K562 (cell line): ENCODE data around the gene MMRN2. TPM values are rescaled to one million over a fixed set of nuclear protein-coding genes. Genes with fewer than 3 reads are reported as not detected.

Experiments used
- ATAC-seq: fragments of 200-7000 bp; cut with Tn5 transposase; 3 replicates; pipeline ENCODE4 v1.9.1; 2020; ENCODE audit warnings: moderate library complexity
- BruUV-seq: library from RNA; stranded (reverse); fragments of 400-500 nt; replicated peaks from 2 replicates; lab custom pipeline; 2021; lab: Mats Ljungman, UMichigan
- CTCF ChIA-PET: fragments of 300-600 bp; formaldehyde crosslinking; extraction: SDS; loops from one replicate; lab custom pipeline; 2021; ENCODE audit warnings: low intra/inter-chr PET ratio; lab: Yijun Ruan, JAX
- POLR2A ChIA-PET: fragments of 300-600, 350-650 bp; sonication (Branson Sonifier 250); formaldehyde crosslinking; extraction: SDS; loops from one replicate; lab custom pipeline; 2021; ENCODE audit warnings: antibody characterized with exemption, inconsistent platforms; lab: Yijun Ruan, JAX
- DNase-seq, 4 experiments: peaks; one replicate each; pipeline versions ENCODE4 v3.0.0 to v3.0.0-alpha.2; 2011 to 2018; ENCODE audit warnings: low spot score in 3 of 4, mixed read lengths in 3 of 4; ENCODE audit errors: extremely low read depth in 1 of 4
- FAIRE-seq: peaks from 2 replicates; lab custom pipeline; 2011; peaks lifted over from hg19 to GRCh38; lab: Jason Lieb, UNC
- H2AFZ ChIP-seq: 2 replicates; pipeline ENCODE4 v1.6.0; 2011; ENCODE audit warnings: low read depth, low read length, control low read depth, inconsistent platforms
- H3K27ac ChIP-seq: fragments of 200-600 bp; 3 replicates; pipeline ENCODE4 v1.8.0; 2011; ENCODE audit warnings: low read depth, mild to moderate bottlenecking, control low read depth, inconsistent platforms, low read length, moderate library complexity, mixed read lengths; ENCODE audit errors: extremely low read depth
- H3K27me3 ChIP-seq, 2 experiments: fragments of 300-600 bp in 1 of 2; 2 replicates in 1 of 2; 3 replicates in 1 of 2; pipeline versions ENCODE4 v1.6.0 to v1.8.0; 2011; ENCODE audit warnings: inconsistent platforms in 2 of 2, low read length in 2 of 2, mild to moderate bottlenecking in 1 of 2, mixed read lengths in 1 of 2, moderate library complexity in 1 of 2; ENCODE audit not compliant: control insufficient read depth in 2 of 2, insufficient read depth in 2 of 2
- H3K36me3 ChIP-seq: fragments of 300-600 bp; 3 replicates; pipeline ENCODE4 v1.8.0; 2011; ENCODE audit warnings: mild to moderate bottlenecking, low read length, inconsistent platforms; ENCODE audit not compliant: control insufficient read depth, insufficient read depth
- H3K4me1 ChIP-seq, 2 experiments: fragments of 200-600 bp in 1 of 2; replicated peaks in 1 of 2; 2 replicates in 1 of 2; 3 replicates in 1 of 2; pipeline versions ENCODE4 v1.5.1 to v1.8.0; 2011; ENCODE audit warnings: inconsistent platforms in 2 of 2, low read length in 2 of 2, mild to moderate bottlenecking in 1 of 2, mixed read lengths in 1 of 2, moderate library complexity in 1 of 2; ENCODE audit not compliant: control insufficient read depth in 2 of 2, insufficient read depth in 2 of 2
- H3K4me2 ChIP-seq: 2 replicates; pipeline ENCODE4 v1.6.1; 2011; ENCODE audit warnings: low read length, control low read depth, inconsistent platforms, mixed read lengths; ENCODE audit not compliant: insufficient read depth
- H3K4me3 ChIP-seq: fragments of 200-600 bp; sonication (generic), shearing (Covaris generic); 2 replicates; pipeline ENCODE4 v1.5.1; 2016; ENCODE audit warnings: control low read depth, inconsistent platforms
- H3K79me2 ChIP-seq: fragments of 200-600 bp; 3 replicates; pipeline ENCODE4 v1.8.0; 2011; ENCODE audit warnings: low read length, inconsistent platforms; ENCODE audit not compliant: control insufficient read depth, insufficient read depth
- H3K9ac ChIP-seq, 2 experiments: 2 replicates each; pipeline versions ENCODE4 v1.6.0 to v1.6.1; 2011; ENCODE audit warnings: low read depth in 2 of 2, low read length in 2 of 2, control low read depth in 1 of 2, inconsistent platforms in 1 of 2, mild to moderate bottlenecking in 1 of 2, mixed read lengths in 1 of 2; ENCODE audit not compliant: insufficient read depth in 1 of 2
- H3K9me1 ChIP-seq: one replicate; pipeline ENCODE4 v1.6.0; 2011; ENCODE audit warnings: inconsistent platforms, mild to moderate bottlenecking, low read length, moderate library complexity; ENCODE audit not compliant: control insufficient read depth, insufficient read depth
- H3K9me3 ChIP-seq: replicated peaks from 2 replicates; pipeline ENCODE4 v1.5.1; 2011; ENCODE audit warnings: low read depth, low read length, inconsistent platforms; ENCODE audit not compliant: control insufficient read depth, insufficient read depth
- H4K20me1 ChIP-seq: replicated peaks from 2 replicates; pipeline ENCODE4 v1.6.1; 2011; ENCODE audit warnings: low read length, inconsistent platforms, mixed read lengths; ENCODE audit not compliant: control insufficient read depth, insufficient read depth
- ELF4 ChIP-seq: fragments of 450-650 bp; formaldehyde crosslinking; IDR thresholded peaks from 2 replicates; pipeline ENCODE4 v1.4.0; 2022; ENCODE audit warnings: missing genetic modification characterization
- HDAC6 ChIP-seq: IDR thresholded peaks from 2 replicates; pipeline ENCODE4 v1.6.1; 2012; ENCODE audit warnings: low read depth, mild to moderate bottlenecking, control low read depth, inconsistent platforms, low read length, moderate library complexity
- KDM4B ChIP-seq, 2 experiments: fragments of 450-650 bp in 1 of 2; sonication (generic) in 1 of 2; IDR thresholded peaks; 2 replicates each; pipeline ENCODE4 v1.6.1; 2016 to 2017; ENCODE audit warnings: borderline replicate concordance in 2 of 2, antibody characterized with exemption in 1 of 2, low read depth in 1 of 2, mild to moderate bottlenecking in 1 of 2
- PHF20 ChIP-seq: fragments of 450-650 bp; IDR thresholded peaks from 2 replicates; pipeline ENCODE4 v1.6.1; 2018; ENCODE audit not compliant: partially characterized antibody
- PYGO2 ChIP-seq: fragments of 450-650 bp; IDR thresholded peaks from 2 replicates; pipeline ENCODE4 v1.6.1; 2016; ENCODE audit warnings: mild to moderate bottlenecking, missing genetic modification characterization, moderate library complexity, missing compliant biosample characterization
- RREB1 ChIP-seq: fragments of 250-450 bp; sonication (Bioruptor Pico); IDR thresholded peaks from 2 replicates; pipeline ENCODE4 v1.4.0; 2020
- SLC30A9 ChIP-seq: fragments of 250-450 bp; sonication (Bioruptor Pico); IDR thresholded peaks from 2 replicates; pipeline ENCODE4 v1.8.0; 2022; ENCODE audit warnings: mild to moderate bottlenecking, moderate library complexity
- ZFP36 ChIP-seq: fragments of 150-350 bp; IDR thresholded peaks from 2 replicates; pipeline ENCODE4 v1.6.1; 2018; ENCODE audit warnings: low read length, low read depth; ENCODE audit not compliant: partially characterized antibody
- ZNF57 ChIP-seq: fragments of 450-650 bp; formaldehyde crosslinking; IDR thresholded peaks from 2 replicates; pipeline ENCODE4 v1.4.0; 2020; ENCODE audit warnings: mild to moderate bottlenecking, moderate library complexity
- ZNF584 ChIP-seq: fragments of 200-800 bp; sonication (Bioruptor generic); IDR thresholded peaks from 2 replicates; pipeline ENCODE4 v1.6.1; 2016; ENCODE audit warnings: low read depth, mild to moderate bottlenecking, missing genetic modification characterization, missing compliant biosample characterization
- WGBS: fragments of 100-300 bp; shearing (Covaris generic); methylation state at CpG from one replicate; pipeline ENCODE4 v1.1.6; 2016; ENCODE audit warnings: low coverage, mixed read lengths; ENCODE audit not compliant: insufficient coverage; ENCODE audit errors: missing lambda C conversion rate; 5-methylcytosine and 5-hydroxymethylcytosine counted together
- in situ Hi-C: fragments of 300-500 bp; cut with MboI; formaldehyde crosslinking; loops from 4 replicates; pipeline ENCODE4 v1.15.0; 2018; ENCODE audit warnings: inconsistent platforms, mixed read lengths
- intact Hi-C: fragments of 100-400 bp; cut with micrococcal nuclease; formaldehyde crosslinking; loops from 2 replicates; pipeline ENCODE4 v1.14.2; 2022
- polyA plus RNA-seq, 8 experiments: library from polyadenylated mRNA; depleted of rRNA in 4 of 8; stranded (reverse) in 5 of 8; unstranded in 3 of 8; fragments of >200 nt; fragmentation: Nextera tagmentation in 2 of 8; fragmentation: Illumina TruSeq in 1 of 8; extraction: Ambion mirVana in 2 of 8; extraction: Trizol in 1 of 8; gene quantifications; 2 replicates each; pipeline versions ENCODE4 v1.2.1 to v1.2.3, GENCODE V29; 2011 to 2014; ENCODE audit warnings: inconsistent platforms in 1 of 8, missing spikeins in 1 of 8
- total RNA-seq, 7 experiments: library from RNA; depleted of rRNA in 6 of 7; stranded (reverse); fragments of >200 nt in 6 of 7; fragmentation: Illumina TruSeq in 2 of 7; extraction: Trizol in 2 of 7; gene quantifications; 2 replicates each; pipeline versions ENCODE4 v1.2.1 to v1.2.3, GENCODE V29; 2011 to 2021; ENCODE audit warnings: low replicate concordance in 1 of 7

Gene MMRN2
- total and polyA plus RNA-seq, 9 of the 15 experiments (the other 6 are each of a cell fraction or from before 2014, with no cell fraction given) = 0.07 to 2.0 (median 1.2) TPM

GRCh38 chr10:86963341-86963919 is 6.0 kb upstream of the MMRN2 start:
- H3K27me3 ChIP-seq = no peaks in the 10 kb centered on the region
- no peak overlapping the region for H3K4me3 ChIP-seq
- H3K79me2 ChIP-seq = peaks cover 17% of the 10 kb centered on the region; the same call in 2 of the 3 replicates
- intact Hi-C loops (no loop called here), in situ Hi-C loops (no loop called here)
- ChIA-PET POLR2A (no interaction called here), CTCF (no interaction called here)
- WGBS = 67% methylated on average over 12 of the region's 12 CpGs
- no peak overlapping the region for H3K4me2 ChIP-seq
- TF ChIP-seq KDM4B (IDR thresholded peaks at IDR 0.05; ENCODE audit: borderline replicate concordance in 2 of 2, low read depth in 1 of 2) (no peak), PYGO2 (tag) (no peak)
- BruUV-seq = no TSS peak
- H3K9me1 ChIP-seq = no peaks in the 10 kb centered on the region
- no peak overlapping the region for H2AFZ ChIP-seq
- H3K4me1 ChIP-seq = peaks cover 32 to 63% of the 10 kb centered on the region in 2 experiments; a peak in 4 of 5 replicates
- H3K9ac ChIP-seq = no peak overlapping the region
- no peak overlapping the region for H3K27ac ChIP-seq
- no peaks in the 10 kb centered on the region for H4K20me1 ChIP-seq
- FAIRE-seq (no peak), ATAC-seq (no peak), DNase-seq (no peak)
- H3K36me3 ChIP-seq = peaks cover 4% of the 10 kb centered on the region; the same call in 2 of the 3 replicates
- H3K9me3 ChIP-seq = no peaks in the 10 kb centered on the region

- WGBS = 61% methylated on average over 2 of the region's 7 CpGs
- no peaks in the 10 kb centered on the region for H3K9me1 ChIP-seq
- ATAC-seq = no peak
- H3K4me1 ChIP-seq = peaks cover 36 to 68% of the 10 kb centered on the region in 2 experiments
- H3K4me3 ChIP-seq = no peak overlapping the region
- FAIRE-seq = no peak
- no peaks in the 10 kb centered on the region for H4K20me1 ChIP-seq
- H2AFZ ChIP-seq = no peak overlapping the region
- ChIA-PET POLR2A (no interaction called here), CTCF (no interaction called here)
- H3K9me3 ChIP-seq = no peaks in the 10 kb centered on the region
- in situ Hi-C loops = no loop called here
- H3K36me3 ChIP-seq = peaks cover 4% of the 10 kb centered on the region; the same call in 2 of the 3 replicates
- H3K27me3 ChIP-seq = no peaks in the 10 kb centered on the region
- peak overlapping the region in 1 of 2 experiments; percentile 20; a peak in 1 of 4 replicates for H3K9ac ChIP-seq
- H3K79me2 ChIP-seq = peaks cover 17% of the 10 kb centered on the region; the same call in 2 of the 3 replicates
- H3K4me2 ChIP-seq = no peak overlapping the region
- H3K27ac ChIP-seq = no peak overlapping the region
- BruUV-seq = no TSS peak
- intact Hi-C loops = no loop called here
- DNase-seq = no peak
- TF ChIP-seq RREB1 (CRISPR knock-in tag) (no peak), HDAC6 (no peak), SLC30A9 (CRISPR knock-in tag) (no peak), ELF4 (CRISPR knock-in tag) (no peak), ZFP36 (no peak), ZNF584 (no peak), PHF20 (no peak), ZNF57 (CRISPR knock-in tag) (no peak)
Observed at GRCh38 chr10:86962981-86963310, 5.5 kb upstream of the MMRN2 start.
